T47D (cell line): ENCODE results near the gene CDKAL1.

Experiments
- DNase-seq, 2 experiments: peaks; one replicate each; pipeline versions ENCODE4 v3.0.0 to v3.0.0-alpha.2; 2011 to 2012; ENCODE audit warnings: low read depth in 1 of 2, low spot score in 1 of 2
- JUND ChIP-seq: IDR thresholded peaks from 2 replicates; pipeline ENCODE4 v1.6.1; 2012; ENCODE audit warnings: low read depth
- in situ Hi-C: cut with HindIII; loops from 2 replicates; pipeline ENCODE4 v1.10.0; 2016; ENCODE audit warnings: low sequenced_read_pairs, low pct_unique_long_range_greater_than_20kb

Gene CDKAL1

DNA sequence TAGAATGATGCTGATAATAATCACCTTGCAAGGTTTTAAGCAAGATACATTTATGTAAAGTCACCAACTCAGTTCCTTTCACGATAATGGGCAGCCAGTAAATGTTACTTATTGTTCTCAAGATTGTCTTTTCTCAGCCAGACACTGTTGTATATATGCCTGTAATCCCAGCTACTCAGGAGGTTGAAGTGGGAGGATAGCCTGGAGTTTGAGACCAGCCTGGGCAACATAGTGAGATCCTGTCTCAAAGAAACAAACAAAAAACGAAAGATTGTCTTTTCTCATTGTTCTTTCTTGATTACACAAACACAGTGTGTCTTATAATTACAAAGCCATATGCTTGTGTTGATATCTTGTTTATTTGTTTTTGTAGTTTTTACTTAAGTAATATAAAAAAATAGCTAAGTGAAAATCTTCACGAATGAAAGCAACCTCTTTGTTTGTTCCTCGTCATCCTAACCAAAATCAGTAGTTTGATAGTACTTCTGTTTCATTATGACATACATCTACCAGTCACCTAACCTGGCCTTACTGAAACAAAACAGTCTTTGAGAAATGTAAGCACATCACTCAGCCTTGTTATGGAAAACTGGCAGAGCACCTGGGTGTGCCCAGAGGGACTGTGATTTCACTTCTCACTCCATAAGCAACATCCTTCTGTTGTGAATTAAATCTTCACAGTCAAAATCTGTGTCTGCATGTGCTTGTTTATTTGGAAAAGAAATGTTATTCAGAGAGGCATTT is 623.1 kb downstream of the CDKAL1 start:
- in situ Hi-C loops, result no loop called here
- TF ChIP-seq JUND, result no peak
- DNase-seq, result no peak

DNA sequence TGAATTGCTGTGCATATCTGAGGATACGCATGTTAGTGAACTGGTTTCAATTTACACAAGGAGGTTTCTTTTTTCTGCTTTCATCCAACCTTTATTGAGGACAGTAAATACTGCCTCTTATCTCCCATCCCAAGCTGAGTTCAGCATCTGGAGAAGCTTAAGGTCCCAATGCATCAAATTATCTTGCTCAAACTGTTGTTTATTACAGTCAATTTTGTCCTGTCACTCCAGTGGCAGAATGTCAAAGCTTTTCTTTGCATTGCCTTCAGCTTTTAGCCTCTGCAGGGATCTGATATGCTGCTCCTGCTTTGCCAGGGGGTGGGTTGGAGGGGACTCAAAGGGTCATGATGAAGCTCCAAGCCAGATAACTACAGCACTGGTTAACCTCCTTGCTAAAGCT is 623.9 kb downstream of the CDKAL1 start:
- in situ Hi-C loops, result no loop called here

DNA sequence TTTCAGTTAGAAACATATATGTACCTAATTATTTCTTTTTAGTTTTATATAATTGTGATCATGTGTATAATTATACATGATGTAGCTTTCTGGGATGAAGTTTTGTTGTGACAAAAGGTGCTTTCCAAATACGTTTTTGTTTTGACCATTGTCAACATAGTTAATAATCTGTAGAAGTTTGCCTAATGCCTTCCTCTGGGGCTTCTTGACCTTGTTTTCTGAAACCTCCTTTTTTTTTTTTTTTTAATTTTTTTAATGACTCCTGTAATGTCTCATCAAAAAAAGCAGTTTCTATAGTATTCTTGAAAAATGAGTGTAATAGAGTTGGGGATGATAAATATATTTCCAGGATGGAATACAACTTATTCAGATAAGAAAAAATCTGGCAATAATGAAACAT is 624.6 kb downstream of the CDKAL1 start:
- in situ Hi-C loops, result no loop called here
- DNase-seq, result no peak
- no peak for TF ChIP-seq JUND

More for the DNA sequence above, 623.9 kb downstream of the CDKAL1 start:
- no peak for DNase-seq
- TF ChIP-seq JUND, result no peak

DNA sequence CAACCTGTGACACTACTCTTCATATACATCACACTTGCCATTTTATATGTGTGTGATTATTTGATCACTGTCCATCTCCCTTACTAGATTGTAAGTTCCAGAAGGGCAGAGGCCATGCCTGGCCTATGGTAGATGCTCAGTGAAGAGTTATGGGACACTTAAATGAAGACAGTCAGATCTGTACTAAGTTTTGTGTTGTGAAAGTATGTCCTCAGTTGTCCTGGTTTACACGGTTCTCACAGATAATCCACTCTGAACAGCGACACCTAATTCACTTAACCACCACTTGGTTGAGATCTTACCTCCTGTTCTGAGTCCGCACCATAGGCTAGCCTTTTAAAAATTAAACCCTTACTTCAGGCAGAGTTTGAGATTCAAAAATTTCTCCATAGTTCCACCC is 625.2 kb downstream of the CDKAL1 start:
- no peak for DNase-seq
- TF ChIP-seq JUND, result no peak
- in situ Hi-C loops, result no loop called here

DNA sequence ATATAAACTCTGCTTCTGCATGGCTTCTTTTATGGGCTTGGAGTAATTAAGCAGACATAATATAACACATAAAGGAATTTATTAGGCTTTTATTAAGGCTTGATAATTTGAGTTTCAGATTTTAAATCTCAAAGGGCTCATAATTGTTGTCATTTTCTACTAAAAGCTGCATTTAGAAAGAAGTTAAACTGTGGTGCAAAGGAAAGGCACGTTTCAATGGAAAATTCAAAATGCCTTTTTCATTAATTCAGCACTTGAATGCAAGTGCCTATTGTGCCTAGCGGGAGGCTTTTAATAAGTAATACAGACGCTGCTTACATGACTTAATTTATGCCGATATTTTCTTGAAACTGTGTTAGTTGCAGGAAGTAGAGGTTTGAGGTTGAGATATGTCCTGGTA is 627.5 kb downstream of the CDKAL1 start:
- DNase-seq, result no peak
- in situ Hi-C loops, result no loop called here
- TF ChIP-seq JUND, result no peak

DNA sequence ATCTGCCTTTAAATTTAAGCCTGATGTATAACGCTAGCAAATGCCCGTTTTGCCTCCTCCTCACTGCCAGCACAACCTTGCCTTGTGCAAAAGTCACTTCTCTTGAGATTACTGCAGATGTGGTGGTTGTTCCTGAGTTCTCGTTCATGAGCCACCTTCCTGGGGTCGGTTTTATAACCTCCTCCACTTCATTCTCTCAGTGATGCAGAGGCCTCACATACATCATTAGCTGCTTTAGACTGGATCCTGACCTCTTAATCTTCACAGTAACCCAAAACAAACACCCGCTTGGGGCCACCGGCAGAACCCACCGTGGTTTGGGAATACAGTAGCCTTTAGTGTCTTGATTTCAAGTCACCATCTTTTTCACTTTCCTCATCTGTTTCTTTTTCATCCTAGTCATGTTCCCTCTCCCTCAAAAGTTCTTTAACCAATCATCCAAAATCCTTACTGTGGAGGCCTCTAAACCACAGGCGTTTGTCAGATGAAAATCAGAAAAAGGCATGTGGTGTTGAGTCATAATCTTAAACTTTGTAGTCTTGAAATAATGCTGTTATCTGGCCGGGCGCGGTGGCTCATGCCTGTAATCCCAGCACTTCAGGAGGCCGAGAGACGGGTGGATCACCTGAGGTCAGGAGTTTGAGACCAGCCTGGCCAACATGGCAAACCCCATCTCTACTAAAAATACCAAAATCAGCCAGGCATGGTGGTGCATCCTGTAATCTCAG is 629.0 kb downstream of the CDKAL1 start:
- in situ Hi-C loops, result no loop called here
- DNase-seq, result no peak
- TF ChIP-seq JUND, result no peak

DNA sequence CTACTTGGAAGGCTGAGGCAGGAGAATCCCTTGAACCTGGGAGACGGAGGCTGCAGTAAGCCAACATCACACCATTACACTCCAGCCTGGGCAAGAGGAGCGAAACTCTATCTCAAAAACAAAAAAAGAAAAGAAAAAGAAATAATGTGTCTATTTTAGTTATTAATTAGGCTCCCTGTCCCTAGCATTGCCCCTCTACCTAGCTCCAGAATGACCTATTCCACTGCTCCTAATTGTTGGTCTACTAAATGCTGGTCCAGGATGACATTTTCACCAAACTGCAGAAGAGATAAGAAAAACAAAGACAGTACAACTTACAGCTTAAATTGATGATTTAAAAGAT is 629.6 kb downstream of the CDKAL1 start:
- DNase-seq, result no peak
- no peak for TF ChIP-seq JUND
- in situ Hi-C loops, result no loop called here

DNA sequence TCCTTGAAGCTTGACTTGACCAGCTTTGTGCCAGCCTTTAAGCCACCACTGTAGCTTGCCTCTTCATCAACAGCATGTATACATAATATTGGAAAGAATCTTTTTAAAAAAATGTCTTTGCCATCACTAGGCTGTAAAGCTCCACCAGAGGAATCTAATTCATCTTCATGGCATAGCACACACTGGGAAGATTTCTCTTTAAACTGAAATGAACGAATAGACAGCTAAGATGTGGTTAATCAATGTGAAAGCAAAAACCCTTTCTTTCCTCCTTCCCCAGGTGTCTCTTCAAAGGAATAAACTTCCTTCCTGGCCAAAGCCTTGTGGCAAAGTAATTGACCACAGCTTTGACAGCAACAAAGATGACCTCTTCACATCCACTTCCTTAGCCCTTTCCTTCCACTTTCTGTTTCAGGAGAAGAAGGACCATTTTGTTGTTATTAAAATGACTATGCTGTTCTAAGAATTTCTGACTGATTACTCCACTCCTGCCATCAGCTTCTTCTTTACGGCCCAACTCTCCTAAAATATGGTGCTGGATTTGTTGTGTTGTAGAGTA is 630.6 kb downstream of the CDKAL1 start:
- no peak for DNase-seq
- no peak for TF ChIP-seq JUND
- in situ Hi-C loops, result no loop called here

DNA sequence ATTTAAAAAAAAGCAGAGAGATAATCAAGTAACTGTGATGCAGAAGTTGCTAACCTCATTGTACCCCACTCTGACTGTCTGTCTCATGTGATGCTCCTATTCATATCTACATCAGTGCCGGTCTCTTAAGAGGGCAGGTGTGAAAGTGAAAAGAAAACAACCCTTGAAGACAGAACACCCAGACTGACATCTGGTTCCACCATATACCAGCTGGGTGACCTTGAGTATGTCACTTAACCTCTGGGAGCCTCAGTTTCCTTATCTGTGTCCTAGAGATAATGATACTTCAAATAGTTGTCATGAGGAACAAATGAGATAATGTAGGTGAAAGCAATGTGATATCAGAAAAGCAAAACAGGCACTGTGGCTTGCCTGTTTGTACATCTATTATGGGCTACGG is 632.5 kb downstream of the CDKAL1 start:
- DNase-seq, result no peak
- in situ Hi-C loops, result no loop called here
- TF ChIP-seq JUND, result no peak

DNA sequence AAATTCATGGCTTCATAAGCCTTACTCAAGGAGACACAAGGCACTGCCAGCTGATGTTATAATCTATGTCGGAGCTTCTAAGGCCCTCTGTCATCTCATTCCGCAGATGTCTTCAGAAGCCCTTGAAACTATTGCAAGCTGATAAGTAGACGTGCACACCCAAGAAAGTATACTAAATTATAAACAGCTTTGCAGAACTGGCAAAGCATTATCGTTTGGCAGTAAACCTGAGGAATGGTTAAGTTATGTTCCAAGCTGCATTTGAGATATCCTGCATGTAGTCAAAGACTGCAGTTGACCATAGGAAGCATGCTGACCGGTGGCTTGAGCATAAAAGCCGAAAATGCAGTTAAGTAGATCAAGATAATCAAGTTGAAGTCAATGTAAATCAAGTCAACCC is 633.5 kb downstream of the CDKAL1 start:
- in situ Hi-C loops, result no loop called here
- TF ChIP-seq JUND, result no peak
- no peak for DNase-seq

DNA sequence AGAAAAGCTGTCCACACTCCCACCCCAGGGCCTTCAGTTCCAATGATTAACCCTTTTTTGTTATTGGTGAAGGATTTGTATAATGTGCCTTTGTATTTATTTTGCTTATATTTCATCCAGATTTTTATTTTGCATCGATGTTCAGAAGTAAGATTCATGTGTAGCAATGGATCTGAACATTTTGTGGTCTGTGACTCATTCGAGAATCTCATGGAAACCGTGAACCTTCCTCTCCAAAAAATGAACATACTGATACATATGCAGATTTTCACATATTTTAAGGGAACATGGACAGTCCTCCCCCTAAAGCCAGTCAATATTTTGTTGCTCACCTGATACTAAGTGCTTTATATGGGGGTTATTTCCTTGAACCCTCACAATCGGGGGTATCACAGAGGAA is 637.5 kb downstream of the CDKAL1 start:
- DNase-seq, result no peak
- in situ Hi-C loops, result no loop called here
- no peak for TF ChIP-seq JUND

DNA sequence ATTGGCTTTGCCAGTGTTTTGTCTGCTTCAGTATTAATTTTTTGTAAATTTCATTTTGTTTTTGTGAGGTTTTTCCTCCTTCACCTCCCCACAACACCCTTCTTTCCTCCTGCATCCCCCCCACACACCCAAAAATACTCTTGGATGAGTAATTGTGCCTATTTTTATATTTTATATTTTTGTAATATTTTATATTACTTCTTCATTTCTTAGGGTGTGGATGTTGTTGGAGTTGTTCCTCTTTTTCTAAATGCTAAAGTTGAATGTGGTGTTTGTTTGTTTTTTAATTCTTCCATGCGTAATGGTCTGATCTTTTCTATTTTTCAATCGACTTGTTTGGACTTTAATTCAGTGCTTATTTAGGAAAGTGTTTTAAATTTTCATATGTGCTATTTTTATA is 638.8 kb downstream of the CDKAL1 start:
- TF ChIP-seq JUND, result no peak
- DNase-seq, result no peak
- in situ Hi-C loops, result no loop called here

DNA sequence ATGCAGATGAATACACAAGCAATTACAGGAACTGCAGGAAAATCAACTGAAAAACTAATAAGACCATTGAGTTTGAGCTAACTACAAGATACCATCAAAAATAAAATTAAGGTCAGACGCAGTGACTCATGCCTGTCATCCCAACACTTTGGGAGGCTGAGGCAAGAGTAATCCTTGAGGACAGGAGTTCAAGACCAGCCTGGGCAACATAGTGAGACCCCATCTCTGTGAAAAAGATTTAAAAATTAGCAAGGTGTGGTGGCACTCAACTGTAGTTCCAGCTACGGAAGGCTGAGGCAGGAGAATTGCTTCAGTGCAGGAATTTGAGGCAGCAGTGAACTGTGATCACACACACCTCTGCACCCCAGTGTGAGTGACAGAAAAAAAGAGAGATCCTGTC is 639.4 kb downstream of the CDKAL1 start:
- DNase-seq, result no peak
- in situ Hi-C loops, result no loop called here
- no peak for TF ChIP-seq JUND
